ENCODE data around the gene C4orf54. TPM values are rescaled to one million over a fixed set of nuclear protein-coding genes. Genes with fewer than 3 reads are reported as not detected.

The C4orf54 gene
- polyA plus RNA-seq, 1 donor: 0.18 TPM

DNA sequence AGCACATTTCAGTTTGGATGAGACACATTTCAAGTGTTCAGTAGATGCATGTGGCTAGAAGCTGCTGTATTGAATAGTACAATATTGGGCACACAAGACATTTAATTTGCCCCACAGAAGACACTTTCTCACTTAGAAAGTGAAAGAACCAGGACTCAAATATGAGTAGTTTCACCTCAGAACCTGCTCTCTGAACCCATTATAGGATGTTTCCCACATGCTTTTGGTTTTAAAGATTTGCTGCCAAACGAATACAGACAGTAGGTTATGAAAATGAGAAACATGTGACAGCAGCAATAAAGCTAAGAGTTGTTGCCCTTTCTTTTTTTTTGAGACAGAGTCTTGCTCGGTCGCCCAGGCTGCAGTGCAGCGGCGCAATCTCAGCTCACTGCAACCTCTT lies 32.3 kb downstream of the C4orf54 start:
- Histone ChIP-seq H3K27me3 (ENCODE audit: control insufficient read depth, insufficient read depth, low read length) (no peaks in the 10 kb centered on the region), H3K4me3 (ENCODE audit: low read length) (no peak overlapping the region), H3K27ac (ENCODE audit: low read length) (peak overlapping the region; percentile 15), H3K36me3 (ENCODE audit: control insufficient read depth, insufficient read depth, low read length) (peaks cover 23% of the 10 kb centered on the region), H3K9me3 (ENCODE audit: control insufficient read depth, low read depth, low read length) (no peaks in the 10 kb centered on the region), H3K4me1 (ENCODE audit: control insufficient read depth, insufficient read depth, low read length) (peaks cover 2% of the 10 kb centered on the region)
- no CpG with 5 or more reads among the region's 5 CpGs for WGBS (ENCODE audit: insufficient coverage, low lambda C conversion rate)
- DNase-seq: peak in 1 of 2 donors; percentile 23

DNA sequence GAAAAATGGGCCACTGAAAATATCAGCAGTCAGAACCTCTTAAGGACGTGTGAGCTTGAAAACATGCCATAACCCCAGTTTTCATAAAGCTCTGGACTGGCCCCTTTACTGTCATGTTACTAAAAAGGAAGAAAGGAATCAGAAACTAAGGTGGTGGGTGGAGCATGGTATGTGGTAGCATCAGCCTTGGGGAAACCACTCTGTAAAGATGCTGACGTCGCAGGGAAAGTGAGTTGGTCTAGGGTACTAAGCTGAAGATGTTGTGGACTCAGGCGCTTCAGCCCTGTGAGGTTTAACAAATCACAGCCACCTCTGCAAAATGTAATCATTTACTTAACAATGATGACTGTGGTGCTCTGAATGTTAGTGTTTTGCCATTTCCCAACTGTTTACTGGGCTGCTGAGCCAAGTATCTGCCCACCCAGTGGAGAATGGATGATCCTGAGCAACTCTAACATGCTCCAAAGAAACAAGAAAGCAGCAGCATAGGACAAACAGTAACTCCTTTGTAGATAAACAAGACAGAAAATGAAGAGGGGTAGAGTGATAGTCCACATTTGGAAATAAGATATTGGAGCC lies 33.4 kb downstream of the C4orf54 start:
- H3K4me1 ChIP-seq (ENCODE audit: control insufficient read depth, insufficient read depth, low read length): peaks cover 2% of the 10 kb centered on the region
- no peak overlapping the region for H3K4me3 ChIP-seq (ENCODE audit: low read length)
- H3K27me3 ChIP-seq (ENCODE audit: control insufficient read depth, insufficient read depth, low read length): no peaks in the 10 kb centered on the region
- peak in 1 of 2 donors; percentile 11 for DNase-seq
- H3K9me3 ChIP-seq (ENCODE audit: control insufficient read depth, low read depth, low read length): no peaks in the 10 kb centered on the region
- peaks cover 23% of the 10 kb centered on the region for H3K36me3 ChIP-seq (ENCODE audit: control insufficient read depth, insufficient read depth, low read length)
- no peak overlapping the region for H3K27ac ChIP-seq (ENCODE audit: low read length)
- no CpG with 5 or more reads among the region's 4 CpGs for WGBS (ENCODE audit: insufficient coverage, low lambda C conversion rate)

DNA sequence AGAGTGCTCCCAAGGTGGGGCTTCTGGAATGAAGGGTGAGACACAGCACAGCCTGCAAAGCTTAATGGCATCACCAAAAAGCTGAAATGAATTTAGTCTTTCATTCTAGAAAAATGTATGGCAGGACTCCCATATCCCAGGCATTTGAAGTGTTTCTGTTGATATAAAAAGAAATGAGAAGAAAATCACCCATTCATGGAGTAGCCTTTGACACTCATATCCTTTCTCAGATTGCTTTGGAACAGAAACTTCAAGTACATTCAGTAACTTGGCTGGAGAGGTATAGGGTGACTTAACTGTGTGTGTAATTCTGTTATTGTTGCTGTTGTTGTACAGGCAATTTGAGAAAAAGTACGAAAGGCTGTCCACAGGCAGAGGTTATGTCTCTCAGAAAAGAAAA lies 35.3 kb downstream of the C4orf54 start:
- DNase-seq: no peak
- Histone ChIP-seq H3K36me3 (ENCODE audit: control insufficient read depth, insufficient read depth, low read length) (peaks cover 34% of the 10 kb centered on the region), H3K27ac (ENCODE audit: low read length) (no peak overlapping the region), H3K4me3 (ENCODE audit: low read length) (no peak overlapping the region), H3K9me3 (ENCODE audit: control insufficient read depth, low read depth, low read length) (no peaks in the 10 kb centered on the region), H3K4me1 (ENCODE audit: control insufficient read depth, insufficient read depth, low read length) (peaks cover 2% of the 10 kb centered on the region), H3K27me3 (ENCODE audit: control insufficient read depth, insufficient read depth, low read length) (no peaks in the 10 kb centered on the region)
- 86% methylated on average over 1 of the region's 1 CpG for WGBS (ENCODE audit: insufficient coverage, low lambda C conversion rate)

DNA sequence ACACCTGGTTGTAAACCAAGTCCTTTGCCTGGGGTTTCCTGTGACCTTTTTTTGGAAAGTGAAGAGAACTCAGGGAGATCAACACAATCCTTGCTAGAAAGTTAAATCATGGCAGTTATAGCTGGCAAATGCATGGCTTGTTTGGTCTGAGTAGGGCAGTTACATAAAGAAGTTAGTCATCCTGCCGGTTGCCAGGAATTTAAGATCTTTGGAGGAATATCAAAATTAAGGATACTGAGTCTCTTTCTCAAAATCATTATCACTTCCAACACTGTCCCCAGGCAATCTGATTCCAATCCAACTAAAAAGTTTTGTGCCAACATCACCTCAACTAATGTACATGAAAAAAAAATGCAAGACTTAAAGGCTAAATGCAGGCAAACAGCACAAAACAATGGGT lies 40.3 kb downstream of the C4orf54 start:
- Histone ChIP-seq H3K36me3 (ENCODE audit: control insufficient read depth, insufficient read depth, low read length) (peaks cover 47% of the 10 kb centered on the region), H3K9me3 (ENCODE audit: control insufficient read depth, low read depth, low read length) (no peaks in the 10 kb centered on the region), H3K4me3 (ENCODE audit: low read length) (no peak overlapping the region), H3K27me3 (ENCODE audit: control insufficient read depth, insufficient read depth, low read length) (no peaks in the 10 kb centered on the region), H3K4me1 (ENCODE audit: control insufficient read depth, insufficient read depth, low read length) (no peaks in the 10 kb centered on the region), H3K27ac (ENCODE audit: low read length) (no peak overlapping the region)
- DNase-seq: no peak
- no CpG with 5 or more reads among the region's 1 CpG for WGBS (ENCODE audit: insufficient coverage, low lambda C conversion rate)

DNA sequence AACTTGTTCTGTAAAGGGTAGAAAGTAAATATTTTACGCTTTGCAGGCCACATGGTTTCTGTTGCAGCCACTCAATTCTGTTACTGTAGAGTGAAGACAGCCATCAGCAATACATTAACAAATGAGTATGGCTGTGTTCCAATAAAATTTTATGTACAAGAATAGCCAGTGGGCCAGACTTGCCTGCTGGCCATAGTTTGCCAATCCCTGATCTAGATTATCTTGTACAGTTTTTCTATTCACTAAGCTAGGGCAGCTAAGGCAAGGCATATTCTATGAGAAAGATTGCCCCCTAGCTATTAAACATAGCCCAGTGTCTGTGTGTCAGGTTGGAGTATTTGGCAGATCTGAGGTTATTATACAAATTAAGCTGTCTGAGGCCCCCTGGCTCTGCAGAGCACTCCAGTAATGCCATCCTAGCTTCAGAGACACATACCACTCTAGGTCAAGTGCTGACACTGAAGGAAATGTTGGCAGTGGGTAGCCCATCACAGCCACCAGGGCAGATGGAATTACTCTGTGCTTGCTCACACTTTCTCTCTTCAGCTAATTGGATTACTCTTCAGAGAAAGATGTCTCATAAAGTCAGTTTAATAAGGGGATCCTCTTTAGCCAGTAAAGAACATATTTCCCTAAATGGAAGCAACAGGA lies 42.3 kb downstream of the C4orf54 start:
- Histone ChIP-seq H3K36me3 (ENCODE audit: control insufficient read depth, insufficient read depth, low read length) (peaks cover 48% of the 10 kb centered on the region), H3K27ac (ENCODE audit: low read length) (no peak overlapping the region), H3K9me3 (ENCODE audit: control insufficient read depth, low read depth, low read length) (no peaks in the 10 kb centered on the region), H3K4me1 (ENCODE audit: control insufficient read depth, insufficient read depth, low read length) (no peaks in the 10 kb centered on the region), H3K4me3 (ENCODE audit: low read length) (no peak overlapping the region), H3K27me3 (ENCODE audit: control insufficient read depth, insufficient read depth, low read length) (no peaks in the 10 kb centered on the region)
- no peak for DNase-seq
- no CpG with 5 or more reads among the region's 1 CpG for WGBS (ENCODE audit: insufficient coverage, low lambda C conversion rate)

DNA sequence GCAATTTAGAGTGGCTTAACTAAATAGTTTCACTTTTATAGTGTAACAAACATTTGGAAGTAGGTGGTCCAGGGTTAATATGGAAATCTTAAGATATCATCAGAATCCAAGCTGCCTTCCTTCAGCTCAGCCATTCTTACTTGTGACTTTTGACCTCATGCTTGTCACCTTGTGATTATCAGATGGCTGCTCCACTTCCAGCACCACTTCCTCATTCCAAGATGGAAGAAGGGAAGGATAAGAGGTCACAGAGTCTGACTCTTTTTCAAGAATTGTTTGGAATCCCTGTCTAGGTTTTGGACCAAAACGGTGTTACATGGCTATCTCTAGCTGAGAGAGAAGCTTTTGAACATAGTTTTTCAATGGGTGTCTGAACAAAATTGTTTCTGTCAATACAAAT lies 43.1 kb downstream of the C4orf54 start:
- Histone ChIP-seq H3K27me3 (ENCODE audit: control insufficient read depth, insufficient read depth, low read length) (no peaks in the 10 kb centered on the region), H3K4me3 (ENCODE audit: low read length) (no peak overlapping the region), H3K9me3 (ENCODE audit: control insufficient read depth, low read depth, low read length) (no peaks in the 10 kb centered on the region), H3K36me3 (ENCODE audit: control insufficient read depth, insufficient read depth, low read length) (peaks cover 56% of the 10 kb centered on the region), H3K4me1 (ENCODE audit: control insufficient read depth, insufficient read depth, low read length) (no peaks in the 10 kb centered on the region), H3K27ac (ENCODE audit: low read length) (no peak overlapping the region)
- peak in 1 of 2 donors; percentile 25 for DNase-seq
- WGBS (ENCODE audit: insufficient coverage, low lambda C conversion rate): 86% methylated on average over 1 of the region's 1 CpG

DNA sequence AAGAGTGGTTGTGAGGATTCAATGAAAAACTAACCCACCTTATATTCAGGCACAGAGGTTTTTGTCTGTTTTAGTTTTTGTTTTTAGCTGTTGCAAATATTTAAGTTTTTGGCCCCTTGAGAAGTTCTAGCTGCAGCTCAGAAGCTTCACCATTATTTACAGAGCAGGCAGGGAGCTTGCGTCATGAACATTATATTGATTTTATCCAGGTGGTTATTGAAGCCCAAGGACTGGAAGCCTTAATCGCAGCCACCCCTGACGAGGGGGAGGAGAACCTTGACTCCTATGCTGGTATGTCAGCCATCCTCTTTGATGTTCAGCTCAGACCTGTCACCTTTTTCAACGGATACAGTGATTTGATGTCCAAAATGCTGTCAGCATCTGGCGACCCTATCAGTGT lies 44.9 kb downstream of the C4orf54 start:
- H3K36me3 ChIP-seq (ENCODE audit: control insufficient read depth, insufficient read depth, low read length): peaks cover 62% of the 10 kb centered on the region
- DNase-seq: no peak
- H3K9me3 ChIP-seq (ENCODE audit: control insufficient read depth, low read depth, low read length): no peaks in the 10 kb centered on the region
- H3K27me3 ChIP-seq (ENCODE audit: control insufficient read depth, insufficient read depth, low read length): no peaks in the 10 kb centered on the region
- H3K4me3 ChIP-seq (ENCODE audit: low read length): no peak overlapping the region
- no CpG with 5 or more reads among the region's 5 CpGs for WGBS (ENCODE audit: insufficient coverage, low lambda C conversion rate)
- no peaks in the 10 kb centered on the region for H3K4me1 ChIP-seq (ENCODE audit: control insufficient read depth, insufficient read depth, low read length)
- H3K27ac ChIP-seq (ENCODE audit: low read length): no peak overlapping the region

DNA sequence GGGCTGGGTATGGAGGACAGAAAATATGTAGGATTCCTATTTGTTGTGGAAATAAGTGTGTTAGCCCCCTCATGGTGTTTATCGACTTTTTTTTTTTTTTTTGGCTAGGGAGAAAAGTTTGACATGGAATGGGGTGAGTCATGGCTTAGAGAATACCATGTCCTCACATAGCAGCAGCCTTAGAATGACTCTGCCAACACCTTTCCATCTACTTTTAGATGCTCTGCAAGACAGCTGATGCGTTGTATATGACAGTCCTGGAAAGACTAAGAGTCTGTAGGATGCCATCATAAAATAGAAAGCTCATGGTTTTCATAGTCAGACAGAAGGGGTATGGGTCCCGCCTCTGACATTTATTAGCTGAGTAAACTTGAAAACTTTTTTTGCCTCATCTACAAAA lies 45.3 kb downstream of the C4orf54 start:
- Histone ChIP-seq H3K27me3 (ENCODE audit: control insufficient read depth, insufficient read depth, low read length) (no peaks in the 10 kb centered on the region), H3K4me3 (ENCODE audit: low read length) (no peak overlapping the region), H3K27ac (ENCODE audit: low read length) (no peak overlapping the region), H3K4me1 (ENCODE audit: control insufficient read depth, insufficient read depth, low read length) (no peaks in the 10 kb centered on the region), H3K36me3 (ENCODE audit: control insufficient read depth, insufficient read depth, low read length) (peaks cover 63% of the 10 kb centered on the region), H3K9me3 (ENCODE audit: control insufficient read depth, low read depth, low read length) (no peaks in the 10 kb centered on the region)
- no peak for DNase-seq
- no CpG with 5 or more reads among the region's 3 CpGs for WGBS (ENCODE audit: insufficient coverage, low lambda C conversion rate)

DNA sequence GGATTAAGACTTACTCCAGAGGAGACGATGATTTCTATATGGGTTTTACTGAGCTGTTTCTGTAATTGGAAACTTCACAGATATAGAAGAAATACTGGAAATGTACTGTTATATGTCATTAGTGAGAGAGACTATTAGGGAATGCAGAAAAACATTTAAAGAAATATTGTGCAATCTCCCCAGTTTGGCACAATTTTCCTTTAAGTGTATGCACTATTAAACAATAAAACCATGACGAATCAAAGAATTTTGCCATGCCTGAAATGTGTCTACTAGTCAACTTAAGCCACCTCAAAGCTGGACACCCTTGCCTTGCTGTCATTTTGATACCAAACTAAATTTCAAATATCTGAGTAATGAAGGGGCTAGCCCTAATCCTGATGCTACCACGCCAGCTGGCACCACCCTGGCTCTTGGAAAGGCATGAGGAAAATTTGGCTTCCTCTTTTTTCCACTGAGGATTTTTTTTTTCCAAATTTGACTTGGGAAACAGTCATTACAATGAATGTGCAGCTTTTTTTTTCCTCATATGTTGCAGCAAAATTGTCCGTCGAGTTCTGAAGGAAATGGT lies 46.9 kb downstream of the C4orf54 start:
- no peaks in the 10 kb centered on the region for H3K4me1 ChIP-seq (ENCODE audit: control insufficient read depth, insufficient read depth, low read length)
- 100% methylated on average over 1 of the region's 5 CpGs for WGBS (ENCODE audit: insufficient coverage, low lambda C conversion rate)

DNA sequence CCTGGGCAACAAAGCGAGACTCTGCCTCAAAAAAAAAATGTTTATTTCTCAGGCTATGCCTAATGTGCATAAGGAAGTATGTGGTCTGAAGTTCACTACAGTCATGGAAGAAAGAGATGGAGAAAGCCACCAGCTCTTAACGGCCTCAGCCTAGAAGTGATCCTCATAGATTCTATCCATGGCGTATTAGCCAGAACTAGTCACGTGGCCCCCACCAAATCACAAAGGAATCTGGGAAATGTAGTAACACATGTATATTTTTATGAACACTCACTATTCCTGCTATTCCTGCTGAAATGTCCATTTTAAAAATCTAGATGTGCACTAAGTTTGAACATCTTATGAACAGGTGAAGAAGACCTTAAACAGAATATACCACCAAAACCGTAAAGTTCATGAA lies 49.2 kb downstream of the C4orf54 start:
- H3K27me3 ChIP-seq (ENCODE audit: control insufficient read depth, insufficient read depth, low read length): no peaks in the 10 kb centered on the region
- peaks cover 63% of the 10 kb centered on the region for H3K36me3 ChIP-seq (ENCODE audit: control insufficient read depth, insufficient read depth, low read length)
- 100% methylated on average over 1 of the region's 5 CpGs for WGBS (ENCODE audit: insufficient coverage, low lambda C conversion rate)

More for the DNA sequence above, 46.9 kb downstream of the C4orf54 start:
- no peak overlapping the region for H3K4me3 ChIP-seq (ENCODE audit: low read length)
- no peak for DNase-seq
- H3K27ac ChIP-seq (ENCODE audit: low read length): no peak overlapping the region
- peaks cover 61% of the 10 kb centered on the region for H3K36me3 ChIP-seq (ENCODE audit: control insufficient read depth, insufficient read depth, low read length)
- no peaks in the 10 kb centered on the region for H3K9me3 ChIP-seq (ENCODE audit: control insufficient read depth, low read depth, low read length)
- no peaks in the 10 kb centered on the region for H3K27me3 ChIP-seq (ENCODE audit: control insufficient read depth, insufficient read depth, low read length)

More for the DNA sequence above, 49.2 kb downstream of the C4orf54 start:
- no peak overlapping the region for H3K4me3 ChIP-seq (ENCODE audit: low read length)
- no peaks in the 10 kb centered on the region for H3K9me3 ChIP-seq (ENCODE audit: control insufficient read depth, low read depth, low read length)
- H3K4me1 ChIP-seq (ENCODE audit: control insufficient read depth, insufficient read depth, low read length): no peaks in the 10 kb centered on the region
- no peak overlapping the region for H3K27ac ChIP-seq (ENCODE audit: low read length)
- DNase-seq: no peak
